GM12878 (cell line): Measurements from ENCODE around the gene CEACAM5. TPM values are rescaled to one million over a fixed set of nuclear protein-coding genes. Genes with fewer than 3 reads are reported as not detected.

Experiments used
- ATAC-seq: fragments of 200-7000 bp; cut with Tn5 transposase; 3 replicates; pipeline ENCODE4 v1.9.1; 2020; ENCODE audit warnings: mild to moderate bottlenecking, moderate library complexity
- Bru-seq: library from RNA; stranded (reverse); fragments of 400-500 nt; gene quantifications from one replicate; lab custom pipeline; 2021; lab: Mats Ljungman, UMichigan
- BruChase-seq, 2 experiments: library from RNA; stranded (reverse); fragments of 400-500 nt; gene quantifications; one replicate each; lab custom pipeline; 2021; lab: Mats Ljungman, UMichigan
- BruUV-seq: library from RNA; stranded (reverse); fragments of 400-500 nt; replicated peaks from 2 replicates; lab custom pipeline; 2021; lab: Mats Ljungman, UMichigan
- CTCF ChIA-PET: fragments of 300-600 bp; sonication (Branson Sonifier 250); formaldehyde crosslinking; extraction: SDS; loops from one replicate; lab custom pipeline; 2021; ENCODE audit warnings: inconsistent platforms; lab: Yijun Ruan, JAX
- POLR2A ChIA-PET: fragments of 350-600 bp; formaldehyde crosslinking; extraction: SDS; loops from one replicate; lab custom pipeline; 2021; ENCODE audit warnings: inconsistent platforms; lab: Charles Lee
- RAD21 ChIA-PET: fragments of 300-600 bp; sonication (Branson Sonifier 250); formaldehyde crosslinking; loops from one replicate; lab custom pipeline; 2023; ENCODE audit warnings: antibody characterized with exemption; ENCODE audit not compliant: unreplicated experiment; lab: Charles Lee
- SMC1A ChIA-PET: fragments of 300-600 bp; sonication (Branson Sonifier 250); formaldehyde crosslinking; loops from one replicate; lab custom pipeline; 2023; ENCODE audit not compliant: unreplicated experiment, uncharacterized antibody; lab: Charles Lee
- DNase-seq: peaks from one replicate; pipeline ENCODE4 v3.0.0-alpha.2; 2011; ENCODE audit warnings: low read depth, low spot score
- FAIRE-seq: peaks from 3 replicates; lab custom pipeline; 2011; peaks lifted over from hg19 to GRCh38; lab: Jason Lieb, UNC
- H2AFZ ChIP-seq: 2 replicates; pipeline ENCODE4 v1.6.0; 2011; ENCODE audit warnings: low read depth, low read length, control low read depth; ENCODE audit not compliant: control insufficient read depth
- H3K27ac ChIP-seq: 2 replicates; pipeline ENCODE4 v1.5.1; 2011; ENCODE audit warnings: control low read depth; ENCODE audit not compliant: control insufficient read depth, insufficient read depth
- H3K27me3 ChIP-seq, 2 experiments: replicated peaks in 1 of 2; 2 replicates each; pipeline versions ENCODE4 v1.6.0 to v1.6.1; 2011; ENCODE audit warnings: low read length in 1 of 2; ENCODE audit not compliant: control insufficient read depth in 2 of 2, insufficient read depth in 2 of 2
- H3K36me3 ChIP-seq, 2 experiments: 2 replicates each; pipeline ENCODE4 v1.5.1; 2011; ENCODE audit warnings: low read length in 1 of 2; ENCODE audit not compliant: control insufficient read depth in 2 of 2, insufficient read depth in 2 of 2
- H3K4me1 ChIP-seq: 2 replicates; pipeline ENCODE4 v1.6.1; 2011; ENCODE audit warnings: mild to moderate bottlenecking, low read length, moderate library complexity, mixed read lengths; ENCODE audit not compliant: control insufficient read depth, insufficient read depth
- H3K4me2 ChIP-seq: 2 replicates; pipeline ENCODE4 v1.6.0; 2011; ENCODE audit warnings: control low read depth; ENCODE audit not compliant: control insufficient read depth, insufficient read depth
- H3K4me3 ChIP-seq: fragments of 200-600 bp; sonication (generic); 2 replicates; pipeline ENCODE4 v1.5.1; 2016
- H3K79me2 ChIP-seq: 2 replicates; pipeline ENCODE4 v1.6.0; 2011; ENCODE audit warnings: low read length; ENCODE audit not compliant: control insufficient read depth, insufficient read depth
- H3K9ac ChIP-seq: 2 replicates; pipeline ENCODE4 v1.8.0; 2011; ENCODE audit warnings: low read length, control low read depth, mixed read lengths; ENCODE audit not compliant: control insufficient read depth, insufficient read depth
- H3K9me3 ChIP-seq: replicated peaks from 3 replicates; pipeline ENCODE4 v1.5.1; 2011; ENCODE audit warnings: mild to moderate bottlenecking, low read length; ENCODE audit not compliant: control insufficient read depth, insufficient read depth
- H4K20me1 ChIP-seq: 2 replicates; pipeline ENCODE4 v1.6.0; 2011; ENCODE audit not compliant: control insufficient read depth, insufficient read depth
- BMI1 ChIP-seq: fragments of 450-650 bp; IDR thresholded peaks from 2 replicates; pipeline ENCODE4 v1.6.1; 2016; ENCODE audit warnings: mild to moderate bottlenecking, moderate library complexity, borderline replicate concordance
- CHD1 ChIP-seq: IDR thresholded peaks from 2 replicates; pipeline ENCODE4 v1.6.1; 2012; ENCODE audit warnings: low read depth, low read length, improper control_type of control experiment
- HDGF ChIP-seq: fragments of 450-650 bp; IDR thresholded peaks from 2 replicates; pipeline ENCODE4 v1.6.1; 2016; ENCODE audit warnings: antibody characterized with exemption
- IKZF2 ChIP-seq, 2 experiments: fragments of 450-650 bp; IDR thresholded peaks; 2 replicates each; pipeline ENCODE4 v1.6.1; 2017; ENCODE audit warnings: mild to moderate bottlenecking in 2 of 2, moderate library complexity in 2 of 2
- LARP7 ChIP-seq: fragments of 450-650 bp; IDR thresholded peaks from 2 replicates; pipeline ENCODE4 v1.6.1; 2017; ENCODE audit warnings: mild to moderate bottlenecking
- NFYB ChIP-seq: IDR thresholded peaks from 2 replicates; pipeline ENCODE4 v1.6.1; 2011; ENCODE audit warnings: low read depth, mild to moderate bottlenecking, low read length, improper control_type of control experiment, moderate library complexity; ENCODE audit not compliant: insufficient read depth
- PAX5 ChIP-seq: IDR thresholded peaks from 2 replicates; pipeline ENCODE4 v1.6.1; 2011; ENCODE audit warnings: low read depth, low read length, borderline replicate concordance
- SMARCA5 ChIP-seq: fragments of 450-650 bp; IDR thresholded peaks from 2 replicates; pipeline ENCODE4 v1.6.1; 2017; ENCODE audit warnings: mild to moderate bottlenecking
- SREBF2 ChIP-seq: IDR thresholded peaks from 2 replicates; pipeline ENCODE4 v1.6.1; 2012; ENCODE audit warnings: mild to moderate bottlenecking, low read length
- SRF ChIP-seq, 2 experiments: IDR thresholded peaks; 2 replicates each; pipeline ENCODE4 v1.6.1; 2011; ENCODE audit warnings: low read depth in 2 of 2, low read length in 2 of 2, mild to moderate bottlenecking in 1 of 2, moderate library complexity in 1 of 2
- TBL1XR1 ChIP-seq: IDR thresholded peaks from 2 replicates; pipeline ENCODE4 v1.6.1; 2012; ENCODE audit warnings: low read depth, low read length, improper control_type of control experiment
- ZNF207 ChIP-seq: fragments of 450-650 bp; IDR thresholded peaks from 2 replicates; pipeline ENCODE4 v1.6.1; 2014; ENCODE audit warnings: antibody characterized with exemption, mild to moderate bottlenecking, borderline replicate concordance
- ZNF217 ChIP-seq: fragments of 450-650 bp; IDR thresholded peaks from 2 replicates; pipeline ENCODE4 v1.6.1; 2017; ENCODE audit warnings: antibody characterized with exemption, mild to moderate bottlenecking
- WGBS: methylation state at CpG from one replicate; pipeline ENCODE4 v1.1.6; 2016; ENCODE audit warnings: low lambda C conversion rate; ENCODE audit not compliant: insufficient replicate concordance, insufficient coverage; ENCODE audit errors: missing lambda C conversion rate; 5-methylcytosine and 5-hydroxymethylcytosine counted together
- in situ Hi-C: fragments of 300-500 bp; cut with MboI; formaldehyde crosslinking; loops from 9 replicates; pipeline ENCODE4 v1.14.3; 2018; ENCODE audit warnings: mixed read lengths
- intact Hi-C: fragments of 100-400 bp; cut with micrococcal nuclease; formaldehyde crosslinking; loops from one replicate; pipeline ENCODE4 v1.14.2; 2022; ENCODE audit not compliant: unreplicated experiment
- long read RNA-seq, 2 experiments: library from polyadenylated mRNA; unstranded; transcript quantifications; one replicate each; pipeline ENCODE4 v2.0.0, GENCODE V29; 2019 to 2020
- polyA minus RNA-seq, 3 experiments: library from RNA; depleted of rRNA, polyadenylated mRNA; stranded (reverse); fragments of >200 nt; gene quantifications; 2 replicates each; pipeline ENCODE4 v1.2.3, GENCODE V29; 2011
- polyA plus RNA-seq, 11 experiments: library from polyadenylated mRNA; depleted of rRNA in 4 of 11; unstranded in 6 of 11; stranded (reverse) in 5 of 11; fragments of >200 nt; fragmentation: Nextera tagmentation in 4 of 11; fragmentation: Illumina TruSeq in 1 of 11; extraction: Ambion mirVana in 4 of 11; extraction: Trizol in 1 of 11; gene quantifications; 1 replicate in 1 of 11; 2 replicates in 10 of 11; pipeline versions ENCODE4 v1.2.1 to v1.2.3, GENCODE V29; 2011 to 2016; ENCODE audit warnings: inconsistent platforms in 2 of 11, missing spikeins in 2 of 11, low read depth in 1 of 11
- total RNA-seq, 4 experiments: library from RNA; depleted of rRNA in 3 of 4; stranded (reverse); fragments of >200 nt in 3 of 4; fragmentation: Illumina TruSeq in 1 of 4; extraction: Trizol in 1 of 4; gene quantifications; 2 replicates each; pipeline versions ENCODE4 v1.2.1 to v1.2.3, GENCODE V29; 2013 to 2021
- TF ChIP-seq, protein P1 (sequence below): fragments of 450-650 bp; IDR thresholded peaks from 2 replicates; pipeline ENCODE4 v1.6.1; 2016; ENCODE audit warnings: mild to moderate bottlenecking
- TF ChIP-seq, protein P2 (sequence below), 3 experiments: IDR thresholded peaks in 2 of 3; conservative IDR thresholded peaks in 1 of 3; 2 replicates each; pipeline ENCODE4 v1.5.1; 2011; ENCODE audit warnings: low read depth in 3 of 3, low read length in 3 of 3, mild to moderate bottlenecking in 3 of 3, control low read depth in 2 of 3, moderate library complexity in 2 of 3, inconsistent platforms in 1 of 3, mixed read lengths in 1 of 3; ENCODE audit not compliant: control insufficient read depth in 2 of 3, insufficient read depth in 1 of 3; ENCODE audit errors: extremely low read depth in 1 of 3

Gene CEACAM5
- not detected in 2 replicates for total RNA-seq (2013; cell fraction: nucleolus; rRNA removed)
- not detected in 2 replicates for total RNA-seq (2014; rRNA removed)
- total RNA-seq (2014; rRNA removed; fragmentation: Illumina TruSeq; extraction: Trizol): not detected in 2 replicates
- 0.38 and 0.88 TPM in 2 replicates for total RNA-seq (2021)
- polyA plus RNA-seq (2011; ENCODE audit: low read depth): not detected
- polyA plus RNA-seq (2011; rRNA removed): not detected in 2 replicates
- not detected in 2 replicates for polyA plus RNA-seq (2011; cell fraction: cytosol; rRNA removed)
- not detected in 2 replicates for polyA plus RNA-seq (2011; cell fraction: nucleus; rRNA removed)
- not detected in 2 replicates for polyA plus RNA-seq (2012)
- not detected in 2 replicates for polyA plus RNA-seq (2014; fragmentation: Illumina TruSeq; extraction: Trizol)
- not detected for polyA plus RNA-seq (2014; fragmentation: Nextera tagmentation; extraction: Ambion mirVana)
- polyA plus RNA-seq (2014; rRNA removed): not detected in 2 replicates
- not detected for polyA plus RNA-seq (2016; fragmentation: Nextera tagmentation; extraction: Ambion mirVana)
- not detected in 2 replicates for polyA minus RNA-seq (2011; rRNA and poly(A)+ RNA removed)
- polyA minus RNA-seq (2011; cell fraction: cytosol; rRNA and poly(A)+ RNA removed): not detected in 2 replicates
- not detected in 2 replicates for polyA minus RNA-seq (2011; cell fraction: nucleus; rRNA and poly(A)+ RNA removed)
- not detected for Bru-seq, nascent RNA
- BruChase-seq, experiment 1, labeled RNA remaining after a 6-hour chase: not detected
- percentile 18 among the genes with signal in this experiment for BruChase-seq, experiment 2, labeled RNA remaining after a 2-hour chase
- long read RNA-seq, experiment 1: 0 reads
- long read RNA-seq, experiment 2: 0 reads

GRCh38 chr19:41708481-41708880, at the start of gene CEACAM5:
CEACAM5 (plus strand) TSS chr19:41708626; CDS start chr19:41708732, 106 bp downstream.
- TF ChIP-seq, protein P1, sequence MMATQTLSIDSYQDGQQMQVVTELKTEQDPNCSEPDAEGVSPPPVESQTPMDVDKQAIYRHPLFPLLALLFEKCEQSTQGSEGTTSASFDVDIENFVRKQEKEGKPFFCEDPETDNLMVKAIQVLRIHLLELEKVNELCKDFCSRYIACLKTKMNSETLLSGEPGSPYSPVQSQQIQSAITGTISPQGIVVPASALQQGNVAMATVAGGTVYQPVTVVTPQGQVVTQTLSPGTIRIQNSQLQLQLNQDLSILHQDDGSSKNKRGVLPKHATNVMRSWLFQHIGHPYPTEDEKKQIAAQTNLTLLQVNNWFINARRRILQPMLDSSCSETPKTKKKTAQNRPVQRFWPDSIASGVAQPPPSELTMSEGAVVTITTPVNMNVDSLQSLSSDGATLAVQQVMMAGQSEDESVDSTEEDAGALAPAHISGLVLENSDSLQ: no peak
- TF ChIP-seq HDGF: no peak
- TF ChIP-seq ZNF217: no peak
- no peak for TF ChIP-seq SMARCA5
- TF ChIP-seq, protein P2, sequence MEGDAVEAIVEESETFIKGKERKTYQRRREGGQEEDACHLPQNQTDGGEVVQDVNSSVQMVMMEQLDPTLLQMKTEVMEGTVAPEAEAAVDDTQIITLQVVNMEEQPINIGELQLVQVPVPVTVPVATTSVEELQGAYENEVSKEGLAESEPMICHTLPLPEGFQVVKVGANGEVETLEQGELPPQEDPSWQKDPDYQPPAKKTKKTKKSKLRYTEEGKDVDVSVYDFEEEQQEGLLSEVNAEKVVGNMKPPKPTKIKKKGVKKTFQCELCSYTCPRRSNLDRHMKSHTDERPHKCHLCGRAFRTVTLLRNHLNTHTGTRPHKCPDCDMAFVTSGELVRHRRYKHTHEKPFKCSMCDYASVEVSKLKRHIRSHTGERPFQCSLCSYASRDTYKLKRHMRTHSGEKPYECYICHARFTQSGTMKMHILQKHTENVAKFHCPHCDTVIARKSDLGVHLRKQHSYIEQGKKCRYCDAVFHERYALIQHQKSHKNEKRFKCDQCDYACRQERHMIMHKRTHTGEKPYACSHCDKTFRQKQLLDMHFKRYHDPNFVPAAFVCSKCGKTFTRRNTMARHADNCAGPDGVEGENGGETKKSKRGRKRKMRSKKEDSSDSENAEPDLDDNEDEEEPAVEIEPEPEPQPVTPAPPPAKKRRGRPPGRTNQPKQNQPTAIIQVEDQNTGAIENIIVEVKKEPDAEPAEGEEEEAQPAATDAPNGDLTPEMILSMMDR (IDR thresholded peaks at IDR 0.05 in 2 of 3, conservative IDR thresholded peaks at IDR 0.05 in 1 of 3; ENCODE audit: control insufficient read depth in 2 of 3, extremely low read depth in 1 of 3, insufficient read depth in 1 of 3, low read depth in 3 of 3, low read length in 3 of 3): no peak
- TF ChIP-seq SREBF2: no peak
- TF ChIP-seq ZNF207: no peak
- TF ChIP-seq TBL1XR1: no peak
- TF ChIP-seq NFYB: no peak
- TF ChIP-seq SRF (IDR thresholded peaks at IDR 0.05; ENCODE audit: low read depth in 2 of 2, low read length in 2 of 2): no peak
- no peak for TF ChIP-seq IKZF2 (IDR thresholded peaks at IDR 0.05)
- no peak for TF ChIP-seq PAX5
- no peak for TF ChIP-seq LARP7
- TF ChIP-seq BMI1: no peak
- no peak for TF ChIP-seq CHD1
- Histone ChIP-seq H3K27ac (no peak within 1 kb of the TSS), H3K9ac (no peak within 1 kb of the TSS), H2AFZ (no peak within 1 kb of the TSS), H3K36me3 (no peaks in the 10 kb centered on the region), H3K9me3 (no peaks in the 10 kb centered on the region), H3K4me1 (no peaks in the 10 kb centered on the region), H3K4me3 (no peak within 1 kb of the TSS), H3K79me2 (no peaks in the 10 kb centered on the region), H3K4me2 (no peak within 1 kb of the TSS), H3K27me3 (peaks cover 3 to 4% of the 10 kb centered on the region in 2 experiments; a peak in 3 of 4 replicates), H4K20me1 (no peaks in the 10 kb centered on the region)
- in situ Hi-C loops: no loop called here
- ChIA-PET RAD21 (no interaction called here), POLR2A (no interaction called here), CTCF (no interaction called here), SMC1A (no interaction called here)
- FAIRE-seq: no peak
- intact Hi-C loops: no loop called here
- WGBS: 0% methylated on average over 4 of the region's 4 CpGs
- DNase-seq: no peak
- BruUV-seq: no TSS peak
- no peak for ATAC-seq
